Astrocyte (in vitro differentiated cells and primary cell): ENCODE results near the gene KCNQ1OT1. TPM values are rescaled to one million over a fixed set of nuclear protein-coding genes. Genes with fewer than 3 reads are reported as not detected.
A peak's percentile ranks its signal among the peaks of the same experiment; 100 is the strongest.

Experiments
- DNase-seq: peaks from one replicate; pipeline ENCODE4 v3.0.0-alpha.2; 2010; ENCODE audit warnings: low read depth
- FAIRE-seq: peaks from 2 replicates; lab custom pipeline; 2011; peaks lifted over from hg19 to GRCh38; lab: Jason Lieb, UNC
- H2AFZ ChIP-seq: 2 replicates; pipeline ENCODE4 v1.6.0; 2012; ENCODE audit warnings: low read depth, low read length, inconsistent platforms
- H3K27ac ChIP-seq: 2 replicates; pipeline ENCODE4 v1.5.1; 2011; ENCODE audit warnings: low read depth, low read length, inconsistent platforms
- H3K27me3 ChIP-seq: 2 replicates; pipeline ENCODE4 v1.6.0; 2011; ENCODE audit warnings: low read length, inconsistent platforms; ENCODE audit not compliant: insufficient read depth
- H3K36me3 ChIP-seq: 2 replicates; pipeline ENCODE4 v1.5.1; 2011; ENCODE audit warnings: low read length, inconsistent platforms; ENCODE audit not compliant: insufficient read depth
- H3K4me1 ChIP-seq: 2 replicates; pipeline ENCODE4 v1.5.1; 2011; ENCODE audit warnings: low read length, inconsistent platforms; ENCODE audit not compliant: insufficient read depth
- H3K4me2 ChIP-seq: 2 replicates; pipeline ENCODE4 v1.6.0; 2012; ENCODE audit warnings: low read length, inconsistent platforms
- H3K4me3 ChIP-seq: 2 replicates; pipeline ENCODE4 v1.5.1; 2011; ENCODE audit warnings: low read depth, mild to moderate bottlenecking, low read length, inconsistent platforms; ENCODE audit not compliant: insufficient read depth
- H3K79me2 ChIP-seq: 2 replicates; pipeline ENCODE4 v1.6.0; 2012; ENCODE audit warnings: mild to moderate bottlenecking, low read length, inconsistent platforms; ENCODE audit not compliant: insufficient read depth
- H3K9ac ChIP-seq: 2 replicates; pipeline ENCODE4 v1.6.0; 2012; ENCODE audit warnings: mild to moderate bottlenecking, low read length, inconsistent platforms
- H3K9me3 ChIP-seq: 2 replicates; pipeline ENCODE4 v1.5.1; 2012; ENCODE audit warnings: low read depth, mild to moderate bottlenecking, low read length, inconsistent platforms; ENCODE audit not compliant: insufficient read depth
- H4K20me1 ChIP-seq: 2 replicates; pipeline ENCODE4 v1.6.0; 2012; ENCODE audit warnings: low read length, inconsistent platforms; ENCODE audit not compliant: insufficient read depth
- H3K27ac Mint-ChIP-seq: one replicate; pipeline ENCODE4 v1.8.0; 2021; ENCODE audit warnings: mild to moderate bottlenecking, mixed read lengths; ENCODE audit not compliant: unreplicated experiment
- H3K27me3 Mint-ChIP-seq: one replicate; pipeline ENCODE4 v1.8.0; 2021; ENCODE audit warnings: low read depth, mixed read lengths; ENCODE audit not compliant: unreplicated experiment
- H3K36me3 Mint-ChIP-seq: one replicate; pipeline ENCODE4 v1.8.0; 2021; ENCODE audit warnings: low read depth, mixed read lengths; ENCODE audit not compliant: unreplicated experiment
- H3K4me1 Mint-ChIP-seq: one replicate; pipeline ENCODE4 v1.8.0; 2021; ENCODE audit warnings: low read depth, mixed read lengths; ENCODE audit not compliant: unreplicated experiment
- H3K4me3 Mint-ChIP-seq: one replicate; pipeline ENCODE4 v1.8.0; 2021; ENCODE audit warnings: mild to moderate bottlenecking, moderate library complexity, mixed read lengths; ENCODE audit not compliant: unreplicated experiment
- H3K9me3 Mint-ChIP-seq: one replicate; pipeline ENCODE4 v1.8.0; 2021; ENCODE audit warnings: mild to moderate bottlenecking, mixed read lengths; ENCODE audit not compliant: unreplicated experiment
- EZH2 ChIP-seq: IDR thresholded peaks from 2 replicates; pipeline ENCODE4 v1.6.1; 2012; ENCODE audit warnings: mild to moderate bottlenecking, low read length, inconsistent platforms; ENCODE audit not compliant: insufficient read depth
- total RNA-seq: library from RNA; stranded (reverse); gene quantifications from 2 replicates; pipeline ENCODE4 v1.2.1, GENCODE V29; 2021
- TF ChIP-seq, protein P1 (sequence below): IDR thresholded peaks from 2 replicates; pipeline ENCODE4 v1.5.1; 2011; ENCODE audit warnings: low read depth, mild to moderate bottlenecking, inconsistent platforms, low read length, moderate library complexity; ENCODE audit not compliant: insufficient read depth

KCNQ1OT1 gene
- total RNA-seq, 1 donor from 2014 or later: 2.5 TPM

DNA sequence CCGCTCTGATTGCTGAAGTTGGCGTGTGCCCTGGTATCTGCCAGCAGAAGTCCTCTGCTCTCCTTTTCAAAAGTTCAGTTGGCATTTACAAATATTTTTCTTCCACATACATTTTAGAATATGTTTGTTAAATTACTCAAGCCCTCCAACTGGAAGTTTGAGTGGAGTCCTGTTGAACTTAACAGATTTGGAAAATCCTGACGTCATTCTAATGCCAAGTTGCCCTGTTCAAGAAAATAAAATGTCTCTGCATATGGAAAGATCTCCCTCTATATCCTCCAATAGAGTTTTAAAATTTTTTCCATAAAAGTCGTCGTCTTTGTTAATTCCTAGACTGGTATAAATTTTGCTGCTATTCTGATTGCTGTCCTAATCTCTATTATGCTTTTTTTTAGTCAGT lies 3.3 kb downstream of the KCNQ1OT1 start:
- DNase-seq (no peak), FAIRE-seq (no peak)
- Histone ChIP-seq H3K4me2 (peak overlapping the region; percentile 83), H3K9ac (no peak overlapping the region), H3K36me3 (no peaks in the 10 kb centered on the region), H3K4me1 (peaks cover 7% of the 10 kb centered on the region), H3K9me3 (no peaks in the 10 kb centered on the region), H3K27ac (no peak overlapping the region), H4K20me1 (peaks cover 78% of the 10 kb centered on the region), H3K79me2 (peaks cover 83% of the 10 kb centered on the region), H2AFZ (no peak overlapping the region), H3K4me3 (no peak overlapping the region), H3K27me3 (no peaks in the 10 kb centered on the region)
- no peak overlapping the region for H3K27ac Mint-ChIP-seq
- peak overlapping the region; percentile 71 for H3K4me3 Mint-ChIP-seq
- H3K27me3 Mint-ChIP-seq: peaks cover 16% of the 10 kb centered on the region
- peaks cover 27% of the 10 kb centered on the region for H3K4me1 Mint-ChIP-seq
- TF ChIP-seq, protein P1, sequence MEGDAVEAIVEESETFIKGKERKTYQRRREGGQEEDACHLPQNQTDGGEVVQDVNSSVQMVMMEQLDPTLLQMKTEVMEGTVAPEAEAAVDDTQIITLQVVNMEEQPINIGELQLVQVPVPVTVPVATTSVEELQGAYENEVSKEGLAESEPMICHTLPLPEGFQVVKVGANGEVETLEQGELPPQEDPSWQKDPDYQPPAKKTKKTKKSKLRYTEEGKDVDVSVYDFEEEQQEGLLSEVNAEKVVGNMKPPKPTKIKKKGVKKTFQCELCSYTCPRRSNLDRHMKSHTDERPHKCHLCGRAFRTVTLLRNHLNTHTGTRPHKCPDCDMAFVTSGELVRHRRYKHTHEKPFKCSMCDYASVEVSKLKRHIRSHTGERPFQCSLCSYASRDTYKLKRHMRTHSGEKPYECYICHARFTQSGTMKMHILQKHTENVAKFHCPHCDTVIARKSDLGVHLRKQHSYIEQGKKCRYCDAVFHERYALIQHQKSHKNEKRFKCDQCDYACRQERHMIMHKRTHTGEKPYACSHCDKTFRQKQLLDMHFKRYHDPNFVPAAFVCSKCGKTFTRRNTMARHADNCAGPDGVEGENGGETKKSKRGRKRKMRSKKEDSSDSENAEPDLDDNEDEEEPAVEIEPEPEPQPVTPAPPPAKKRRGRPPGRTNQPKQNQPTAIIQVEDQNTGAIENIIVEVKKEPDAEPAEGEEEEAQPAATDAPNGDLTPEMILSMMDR: no peak
- TF ChIP-seq EZH2: no peak
- peaks cover 11% of the 10 kb centered on the region for H3K36me3 Mint-ChIP-seq
- H3K9me3 Mint-ChIP-seq: peaks cover 8% of the 10 kb centered on the region

DNA sequence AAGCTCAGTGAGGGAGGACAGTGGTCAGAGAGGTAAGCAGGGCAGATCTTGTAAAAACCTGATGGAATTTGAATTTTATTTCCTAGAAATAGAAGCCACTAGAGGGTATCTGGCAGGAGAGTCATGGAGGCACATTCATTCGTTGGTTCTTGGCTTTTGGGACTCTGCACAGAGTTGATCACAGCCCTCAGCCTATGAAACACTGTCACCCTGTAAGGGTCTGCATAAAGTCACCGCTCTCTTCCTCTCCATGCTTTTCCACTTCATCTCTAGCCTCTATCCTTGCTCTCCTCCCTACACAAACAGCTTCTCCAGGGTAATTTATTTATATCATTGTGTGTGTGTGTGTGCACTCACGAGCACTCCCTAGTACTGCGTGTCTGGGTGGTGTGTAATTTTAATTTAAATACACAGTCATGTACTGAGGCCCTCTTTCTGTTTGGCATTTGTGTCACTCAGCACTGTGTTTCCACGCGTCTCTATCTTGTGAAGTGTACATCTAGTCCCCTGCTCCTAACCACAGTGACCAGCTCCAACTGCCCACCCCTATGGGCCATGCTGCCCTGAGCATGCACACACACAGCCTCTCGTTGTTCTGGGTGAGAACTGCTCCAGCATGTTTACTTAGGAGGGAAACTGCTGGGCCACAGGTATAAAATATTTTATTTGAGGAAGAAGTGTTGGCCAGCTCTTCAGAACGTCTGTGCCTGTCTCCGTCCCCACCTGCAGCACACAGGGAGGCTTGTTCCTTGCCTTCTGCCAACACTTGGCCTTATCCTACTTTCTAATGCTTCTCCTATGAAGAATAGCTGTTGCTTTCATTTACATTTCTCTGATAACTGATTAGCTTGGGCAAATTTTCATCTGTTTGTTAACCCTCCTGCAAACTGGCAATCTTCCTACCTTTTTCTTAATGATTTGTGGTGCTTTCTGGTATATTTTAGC lies 4.5 kb downstream of the KCNQ1OT1 start:
- no peak overlapping the region for H3K27ac ChIP-seq
- Mint-ChIP-seq H3K4me3 (no peak overlapping the region), H3K27ac (no peak overlapping the region), H3K36me3 (peaks cover 11% of the 10 kb centered on the region), H3K9me3 (peaks cover 4% of the 10 kb centered on the region), H3K4me1 (peaks cover 36% of the 10 kb centered on the region), H3K27me3 (peaks cover 16% of the 10 kb centered on the region)
- H3K4me2 ChIP-seq: peak overlapping the region; percentile 83
- no peak overlapping the region for H2AFZ ChIP-seq
- DNase-seq (no peak), FAIRE-seq (no peak)
- TF ChIP-seq EZH2: no peak
- TF ChIP-seq, protein P1: no peak
- H3K9ac ChIP-seq: no peak overlapping the region
- peaks cover 95% of the 10 kb centered on the region for H3K79me2 ChIP-seq
- no peaks in the 10 kb centered on the region for H3K36me3 ChIP-seq
- H3K27me3 ChIP-seq: no peaks in the 10 kb centered on the region
- H3K9me3 ChIP-seq: no peaks in the 10 kb centered on the region
- no peak overlapping the region for H3K4me3 ChIP-seq
- H4K20me1 ChIP-seq: peaks cover 90% of the 10 kb centered on the region
- peaks cover 4% of the 10 kb centered on the region for H3K4me1 ChIP-seq

DNA sequence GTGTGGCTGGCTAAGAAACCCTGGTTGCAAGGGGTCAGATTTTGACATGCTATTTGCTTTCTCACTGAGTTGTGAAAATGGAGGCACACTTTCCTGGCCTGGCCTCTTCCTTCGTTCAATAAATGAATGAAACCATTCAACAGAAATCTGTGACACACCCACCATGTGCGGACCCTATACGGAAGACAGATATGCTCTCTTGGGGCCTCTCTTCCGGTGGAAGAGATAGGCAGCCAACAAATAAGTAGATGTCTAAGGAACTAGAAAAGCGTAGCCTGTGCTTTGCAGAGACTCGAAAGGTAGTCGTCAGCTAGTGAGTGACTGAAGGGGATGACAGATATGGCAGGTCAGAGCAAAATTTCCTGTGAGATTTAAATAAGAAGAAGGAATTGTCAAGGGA lies 5.3 kb downstream of the KCNQ1OT1 start:
- Histone ChIP-seq H3K4me3 (no peak overlapping the region), H3K4me1 (peaks cover 4% of the 10 kb centered on the region), H2AFZ (no peak overlapping the region), H3K9me3 (no peaks in the 10 kb centered on the region), H3K79me2 (peaks cover 100% of the 10 kb centered on the region), H3K9ac (no peak overlapping the region), H3K27ac (no peak overlapping the region), H4K20me1 (peaks cover 98% of the 10 kb centered on the region), H3K36me3 (no peaks in the 10 kb centered on the region), H3K27me3 (no peaks in the 10 kb centered on the region), H3K4me2 (no peak overlapping the region)
- DNase-seq: no peak
- H3K4me3 Mint-ChIP-seq: no peak overlapping the region
- no peak for FAIRE-seq
- no peak for TF ChIP-seq EZH2
- TF ChIP-seq, protein P1: no peak
- peaks cover 4% of the 10 kb centered on the region for H3K9me3 Mint-ChIP-seq
- H3K36me3 Mint-ChIP-seq: peaks cover 11% of the 10 kb centered on the region
- H3K27ac Mint-ChIP-seq: no peak overlapping the region
- H3K27me3 Mint-ChIP-seq: peaks cover 16% of the 10 kb centered on the region
- H3K4me1 Mint-ChIP-seq: peaks cover 36% of the 10 kb centered on the region
